GM12874 (cell line): ENCODE data around the gene TOM1L1.

ENCODE experiments used
- CTCF ChIP-seq: IDR thresholded peaks from 2 replicates; pipeline ENCODE4 v1.5.1; 2011; ENCODE audit warnings: low read depth, mild to moderate bottlenecking, control low read depth, low read length, moderate library complexity; ENCODE audit not compliant: insufficient read depth

The TOM1L1 gene

GRCh38 chr17:54968988-54969332, 68.3 kb downstream of the TOM1L1 start:
- no peak for TF ChIP-seq CTCF

- TF ChIP-seq CTCF: no peak
Measured at GRCh38 chr17:54969658-54970572, 69.3 kb downstream of the TOM1L1 start.

- no peak for TF ChIP-seq CTCF
Measured at GRCh38 chr17:54971147-54971546, 70.5 kb downstream of the TOM1L1 start.

- TF ChIP-seq CTCF: no peak
Measured at GRCh38 chr17:54971901-54972300, 71.2 kb downstream of the TOM1L1 start.

- no peak for TF ChIP-seq CTCF
Measured at GRCh38 chr17:54972406-54973138, 71.9 kb downstream of the TOM1L1 start.

GRCh38 chr17:54974759-54975158, 74.1 kb downstream of the TOM1L1 start:
- TF ChIP-seq CTCF: no peak

GRCh38 chr17:54976316-54976715, 75.7 kb downstream of the TOM1L1 start:
- TF ChIP-seq CTCF: no peak
